ENCODE results near the gene PFKM.

- TF ChIP-seq CTCF (IDR thresholded peaks at IDR 0.05; ENCODE audit: low read depth, low read length) (no peak), EZH2phosphoT487 (IDR thresholded peaks at IDR 0.05; ENCODE audit: low read depth) (no peak)
Observed at GRCh38 chr12:48074266-48074665, 44.9 kb upstream of the PFKM start.

Measured in OCI-LY3 (cell line).